Liver (tissue), 3 donors: ENCODE results near the gene OR13A1.

ENCODE experiments used
- ATF3 ChIP-seq: IDR thresholded peaks from 2 replicates; pipeline ENCODE4 v1.6.1; 2016; ENCODE audit warnings: antibody characterized with exemption
- CTCF ChIP-seq: fragments of 150-350 bp; IDR thresholded peaks from 2 replicates; pipeline ENCODE4 v1.5.1; 2017; ENCODE audit warnings: improper control_type of control experiment, low read depth, low read length; ENCODE audit not compliant: missing input control
- EGR1 ChIP-seq, 2 donors: IDR thresholded peaks; 2 replicates each; pipeline ENCODE4 v1.6.1; 2016 to 2018; ENCODE audit warnings: antibody characterized with exemption in 2 of 2, low read depth in 2 of 2
- FOXA1 ChIP-seq: IDR thresholded peaks from 2 replicates; pipeline ENCODE4 v1.6.1; 2016; ENCODE audit warnings: antibody characterized with exemption
- FOXA2 ChIP-seq: IDR thresholded peaks from 2 replicates; pipeline ENCODE4 v1.6.1; 2016; ENCODE audit warnings: antibody characterized with exemption
- GABPA ChIP-seq, 2 donors: IDR thresholded peaks in 1 of 2; conservative IDR thresholded peaks in 1 of 2; 2 replicates each; pipeline ENCODE4 v1.6.1; 2016; ENCODE audit warnings: antibody characterized with exemption in 2 of 2, mild to moderate bottlenecking in 1 of 2, moderate library complexity in 1 of 2
- JUND ChIP-seq, 2 donors: IDR thresholded peaks; 2 replicates each; pipeline ENCODE4 v1.6.1; 2016; ENCODE audit warnings: antibody characterized with exemption in 2 of 2
- MAX ChIP-seq: IDR thresholded peaks from 2 replicates; pipeline ENCODE4 v1.6.1; 2016; ENCODE audit warnings: antibody characterized with exemption
- RAD21 ChIP-seq, 2 donors: IDR thresholded peaks; 2 replicates each; pipeline ENCODE4 v1.6.1; 2016; ENCODE audit warnings: antibody characterized with exemption in 2 of 2, mild to moderate bottlenecking in 2 of 2
- REST ChIP-seq: IDR thresholded peaks from 2 replicates; pipeline ENCODE4 v1.6.1; 2016; ENCODE audit warnings: antibody characterized with exemption, mild to moderate bottlenecking
- SP1 ChIP-seq: IDR thresholded peaks from 2 replicates; pipeline ENCODE4 v1.6.1; 2018; ENCODE audit warnings: antibody characterized with exemption, mild to moderate bottlenecking
- TAF1 ChIP-seq: conservative IDR thresholded peaks from 2 replicates; pipeline ENCODE4 v1.6.1; 2016; ENCODE audit warnings: antibody characterized with exemption, mild to moderate bottlenecking
- YY1 ChIP-seq: IDR thresholded peaks from 2 replicates; pipeline ENCODE4 v1.6.1; 2016; ENCODE audit warnings: antibody characterized with exemption, mild to moderate bottlenecking
- ZBTB33 ChIP-seq: IDR thresholded peaks from 2 replicates; pipeline ENCODE4 v1.6.1; 2016; ENCODE audit warnings: antibody characterized with exemption
- donor health status: healthy.
- donor health status: healthy.

- TF ChIP-seq CTCF (no peak), FOXA2 (no peak), ZBTB33 (no peak), ATF3 (no peak), TAF1 (no peak), MAX (no peak), REST (no peak), GABPA (IDR thresholded peaks at IDR 0.05 in 1 of 2, conservative IDR thresholded peaks at IDR 0.05 in 1 of 2) (no peak), FOXA1 (no peak), EGR1 (IDR thresholded peaks at IDR 0.05; ENCODE audit: low read depth in 2 of 2) (no peak), JUND (IDR thresholded peaks at IDR 0.05) (no peak), RAD21 (IDR thresholded peaks at IDR 0.05) (no peak), YY1 (no peak), SP1 (no peak)
Observed at GRCh38 chr10:45315508-45315907, at the start of gene OR13A1.
